Hindlimb muscle (tissue), 1 donor: ENCODE results near the gene KANK2. TPM values are rescaled to one million over a fixed set of nuclear protein-coding genes. Genes with fewer than 3 reads are reported as not detected.
"Not testable (repeated sequence)": the region's sequence is repeated elsewhere in the genome, so short reads cannot be mapped to it uniquely, and the experiment has no call there.

Experiments
- DNase-seq: peaks from one replicate; pipeline ENCODE4 v3.0.0-alpha.2; 2013
- polyA plus RNA-seq: library from polyadenylated mRNA; unstranded; fragments of 120-200 nt; gene quantifications from one replicate; pipeline ENCODE4 v1.2.1, GENCODE V29; 2013; ENCODE audit not compliant: insufficient read length

Gene KANK2
- polyA plus RNA-seq, 1 donor: 116 TPM

GRCh38 chr19:11138601-11139300 lies 58.6 kb downstream of the KANK2 start:
- DNase-seq: peak; percentile 78

- DNase-seq: peak; percentile 91
Observed at GRCh38 chr19:11137542-11138384, 59.6 kb downstream of the KANK2 start.

GRCh38 chr19:11136400-11137101 lies 60.8 kb downstream of the KANK2 start:
- no peak for DNase-seq

GRCh38 chr19:11131471-11131870 lies 65.9 kb downstream of the KANK2 start:
- no peak for DNase-seq

GRCh38 chr19:11130824-11131455 lies 66.4 kb downstream of the KANK2 start:
- DNase-seq: peak; percentile 75

GRCh38 chr19:11127905-11128304 lies 69.4 kb downstream of the KANK2 start:
- no peak for DNase-seq

GRCh38 chr19:11125994-11126685 lies 71.2 kb downstream of the KANK2 start:
- peak; percentile 78 for DNase-seq

GRCh38 chr19:11124157-11124556 lies 73.2 kb downstream of the KANK2 start:
- DNase-seq: not testable (repeated sequence)

- no peak for DNase-seq
Observed at GRCh38 chr19:11123114-11123513, 74.2 kb downstream of the KANK2 start.

GRCh38 chr19:11121963-11122362 lies 75.4 kb downstream of the KANK2 start:
- not testable (repeated sequence) for DNase-seq

- DNase-seq: no peak
Observed at GRCh38 chr19:11116507-11116906, 80.8 kb downstream of the KANK2 start.

- DNase-seq: no peak
Observed at GRCh38 chr19:11115895-11116446, 81.4 kb downstream of the KANK2 start.

- no peak for DNase-seq
Observed at GRCh38 chr19:11115042-11115441, 82.3 kb downstream of the KANK2 start.

Other genes starting within 250 kb of the KANK2 start
- gene SMARCA4, start 236.5 kb downstream of the KANK2 start, polyA plus RNA-seq: 107 TPM
- 20.4 TPM for gene LDLR, start 108.1 kb downstream of the KANK2 start, polyA plus RNA-seq
- 10.2 TPM for gene SPC24, start 41.8 kb downstream of the KANK2 start, polyA plus RNA-seq
- 2.9 TPM for gene ANGPTL8, start 42.1 kb upstream of the KANK2 start, polyA plus RNA-seq
- 45.9 TPM for gene DOCK6, start 65.0 kb upstream of the KANK2 start, polyA plus RNA-seq
- gene TSPAN16, start 98.6 kb upstream of the KANK2 start, polyA plus RNA-seq: not detected
- gene RAB3D, start 142.1 kb upstream of the KANK2 start, polyA plus RNA-seq: 6.3 TPM
- 48.5 TPM for gene TMEM205, start 148.7 kb upstream of the KANK2 start, polyA plus RNA-seq
- 10.9 TPM for gene CCDC159, start 149.0 kb upstream of the KANK2 start, polyA plus RNA-seq
- 12.7 TPM for gene PLPPR2, start 157.9 kb upstream of the KANK2 start, polyA plus RNA-seq
- 1.3 TPM for gene SWSAP1, start 177.1 kb upstream of the KANK2 start, polyA plus RNA-seq
- 4.4 TPM for gene EPOR, start 186.8 kb upstream of the KANK2 start, polyA plus RNA-seq
- 0.15 TPM for gene RGL3, start 221.8 kb upstream of the KANK2 start, polyA plus RNA-seq
- 0.30 TPM for gene ODAD3, start 237.6 kb upstream of the KANK2 start, polyA plus RNA-seq
- 192 TPM for gene PRKCSH, start 238.1 kb upstream of the KANK2 start, polyA plus RNA-seq